A673 (cell line): ENCODE data around the gene SAPCD1. TPM values are rescaled to one million over a fixed set of nuclear protein-coding genes. Genes with fewer than 3 reads are reported as not detected.
"Not testable (repeated sequence)": the region's sequence is repeated elsewhere in the genome, so short reads cannot be mapped to it uniquely, and the experiment has no call there.

Source experiments
- BruUV-seq: library from RNA; stranded (reverse); fragments of 400-500 nt; replicated peaks from 2 replicates; lab custom pipeline; 2021; lab: Mats Ljungman, UMichigan
- CTCF ChIA-PET: fragments of 300-600 bp; sonication (Branson Sonifier 250); formaldehyde crosslinking; loops from one replicate; lab custom pipeline; 2022; ENCODE audit warnings: antibody characterized with exemption; lab: Charles Lee
- POLR2A ChIA-PET: fragments of 300-600 bp; sonication (Branson Sonifier 250); formaldehyde crosslinking; loops from one replicate; lab custom pipeline; 2022; ENCODE audit warnings: antibody characterized with exemption; ENCODE audit not compliant: low non-redundant PET; lab: Charles Lee
- DNase-seq: peaks from one replicate; pipeline ENCODE4 v3.0.0-alpha.2; 2015; ENCODE audit warnings: low spot score
- H3K27ac ChIP-seq: fragments of 200-600 bp; sonication (generic); 2 replicates; pipeline ENCODE4 v1.5.1; 2016; ENCODE audit warnings: mixed run types, low read depth, mild to moderate bottlenecking, mixed read lengths, antibody characterized with exemption, low read length; ENCODE audit not compliant: poor library complexity, severe bottlenecking
- H3K27me3 ChIP-seq: fragments of 200-600 bp; sonication (generic); replicated peaks from 2 replicates; pipeline ENCODE4 v1.6.1; 2017; ENCODE audit warnings: mixed run types, low read depth, mild to moderate bottlenecking, mixed read lengths, antibody characterized with exemption, low read length; ENCODE audit not compliant: insufficient read depth, poor library complexity
- H3K36me3 ChIP-seq: fragments of 200-600 bp; sonication (generic); 2 replicates; pipeline ENCODE4 v1.6.1; 2016; ENCODE audit warnings: mixed run types, mild to moderate bottlenecking, mixed read lengths, antibody characterized with exemption, low read length; ENCODE audit not compliant: insufficient read depth, poor library complexity, severe bottlenecking
- H3K4me1 ChIP-seq: fragments of 200-600 bp; sonication (generic); 2 replicates; pipeline ENCODE4 v1.6.1; 2017; ENCODE audit warnings: mixed run types, mild to moderate bottlenecking, mixed read lengths, antibody characterized with exemption, low read length; ENCODE audit not compliant: insufficient read depth, poor library complexity, severe bottlenecking
- H3K4me3 ChIP-seq: fragments of 200-600 bp; sonication (generic); 2 replicates; pipeline ENCODE4 v1.5.1; 2016; ENCODE audit warnings: low read depth, mixed run types, mild to moderate bottlenecking, mixed read lengths, low read length; ENCODE audit not compliant: poor library complexity, severe bottlenecking
- H3K9me3 ChIP-seq: fragments of 200-600 bp; sonication (generic); 2 replicates; pipeline ENCODE4 v1.6.1; 2016; ENCODE audit warnings: mixed run types, low read depth, mild to moderate bottlenecking, mixed read lengths, antibody characterized with exemption, low read length; ENCODE audit not compliant: poor library complexity, severe bottlenecking
- CTCF ChIP-seq: fragments of 300-800, 200-600 bp; sonication (generic); conservative IDR thresholded peaks from 2 replicates; pipeline ENCODE4 v1.5.1; 2017; ENCODE audit warnings: low read depth, mild to moderate bottlenecking, antibody characterized with exemption, low read length, moderate library complexity, mixed read lengths
- EZH2 ChIP-seq: fragments of 200-600 bp; sonication (generic); IDR thresholded peaks from 2 replicates; pipeline ENCODE4 v1.6.1; 2017; ENCODE audit warnings: borderline replicate concordance, low read depth, mild to moderate bottlenecking, mixed read lengths, antibody characterized with exemption, low read length; ENCODE audit not compliant: poor library complexity, severe bottlenecking
- intact Hi-C: fragments of 100-400 bp; cut with micrococcal nuclease; formaldehyde crosslinking; loops from one replicate; pipeline ENCODE4 v1.10.0; 2022; ENCODE audit not compliant: unreplicated experiment
- total RNA-seq: library from RNA; stranded (reverse); gene quantifications from 2 replicates; pipeline ENCODE4 v1.2.3, GENCODE V29; 2021

The SAPCD1 gene
- total RNA-seq, 1 experiment from 2014 or later = 9.9 TPM

- POLR2A ChIA-PET = interaction anchor here (1.3 kb wide), 1 partner anchor 9 kb away, joined by 12 read pairs; the partner anchor contains the start of genes HSPA1A and HSPA1L
- Histone ChIP-seq H3K27me3 (no peaks in the 10 kb centered on the region), H3K4me1 (no peaks in the 10 kb centered on the region), H3K9me3 (no peaks in the 10 kb centered on the region), H3K36me3 (peaks cover 16% of the 10 kb centered on the region), H3K27ac (peak overlapping the region; percentile 91), H3K4me3 (peak overlapping the region; percentile 66)
- CTCF ChIA-PET = interaction anchor here (1.1 kb wide), 1 partner anchor 24 kb away, joined by 6 read pairs; no protein-coding TSS in a partner anchor
- BruUV-seq = TSS peak; percentile 65
- TF ChIP-seq EZH2 (no peak), CTCF (no peak)
- intact Hi-C loops = no loop called here
- DNase-seq = no peak
These were observed 43.5 kb downstream of the SAPCD1 start for GRCh38 chr6:31805939-31806469.

GRCh38 chr6:31806470-31807272 is 44.2 kb downstream of the SAPCD1 start, which contains the start of gene LSM2:
Gene LSM2 (minus strand): TSS chr6:31806966. CDS start chr6:31806757, 209 bp downstream.
- no peaks in the 10 kb centered on the region for H3K9me3 ChIP-seq
- ChIA-PET CTCF (interaction anchor here (0.6 to 1.1 kb wide), 7 partner anchors 9 to 408 kb away, joined by 3 to 7 read pairs (median 3); partner anchors contain the start of genes HSPA1A, HSPA1L and VARS1), POLR2A (interaction anchor here (0.6 to 1.3 kb wide), 4 partner anchors 9 to 103 kb away, joined by 3 to 12 read pairs (median 5); partner anchors contain the start of genes ABHD16A, HSPA1A, HSPA1B and HSPA1L)
- H3K27ac ChIP-seq = peak within 1 kb of the TSS; percentile 91
- no peaks in the 10 kb centered on the region for H3K27me3 ChIP-seq
- DNase-seq = peak; percentile 98
- intact Hi-C loops = no loop called here
- BruUV-seq = no TSS peak
- TF ChIP-seq EZH2 (no peak), CTCF (peak; percentile 47)
- peaks cover 13% of the 10 kb centered on the region for H3K36me3 ChIP-seq
- H3K4me1 ChIP-seq = no peaks in the 10 kb centered on the region
- H3K4me3 ChIP-seq = peak within 1 kb of the TSS; percentile 66

GRCh38 chr6:31808599-31808998 is 46.1 kb downstream of the SAPCD1 start:
- H3K27me3 ChIP-seq, POLR2A ChIA-PET, intact Hi-C loops, BruUV-seq, H3K27ac ChIP-seq, DNase-seq, H3K4me3 ChIP-seq, CTCF ChIA-PET, H3K9me3 ChIP-seq, H3K36me3 ChIP-seq, H3K4me1 ChIP-seq: not testable (repeated sequence)
